Ureter (tissue), 1 donor: ENCODE results near the gene DDX24. TPM values are rescaled to one million over a fixed set of nuclear protein-coding genes. Genes with fewer than 3 reads are reported as not detected.

Source experiments
- DNase-seq: peaks from one replicate; pipeline ENCODE4 v3.0.0-alpha.2; 2020; ENCODE audit warnings: low spot score
- total RNA-seq: library from RNA; stranded (reverse); gene quantifications from one replicate; pipeline ENCODE4 v1.2.4, GENCODE V29; 2023
- donor health status: DM: yes; HTN: yes; CAD: no.

The DDX24 gene
- total RNA-seq, 1 donor from 2014 or later, result 191 TPM

DNA sequence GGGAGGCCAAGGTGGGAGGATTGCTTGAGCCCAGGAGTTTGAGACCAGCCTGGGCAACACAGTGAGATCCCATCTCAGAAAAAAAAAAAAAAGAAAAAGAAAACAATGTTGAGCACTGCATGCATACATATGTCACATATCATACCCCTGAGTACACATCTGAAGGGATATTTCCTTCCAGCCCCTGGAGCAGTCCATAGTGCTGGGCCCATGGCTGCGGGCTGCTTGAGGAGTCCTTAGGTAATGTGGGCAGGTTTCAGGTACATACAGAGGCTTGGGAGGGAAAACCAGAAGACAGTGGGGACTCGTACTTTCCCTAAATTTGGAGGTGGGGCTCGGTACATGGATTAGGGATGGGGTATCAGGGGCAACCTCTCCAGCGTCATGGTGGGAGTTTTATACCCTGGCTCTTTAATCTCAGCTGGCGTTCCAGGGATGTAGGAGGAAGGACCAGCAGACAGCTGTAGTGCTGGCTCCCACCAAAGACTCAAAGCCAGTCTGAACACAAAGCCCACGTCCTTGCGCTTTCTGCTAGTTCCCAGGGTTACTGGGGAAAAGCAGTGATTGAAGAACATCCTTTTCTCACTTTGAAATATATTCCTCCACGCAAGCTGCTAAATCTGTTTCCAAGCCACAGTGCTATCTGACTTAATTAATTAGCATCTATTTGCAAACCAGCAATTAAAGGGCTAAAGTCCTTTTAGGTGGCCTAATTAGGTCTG is 49.7 kb downstream of the DDX24 start:
- no peak for DNase-seq

DNA sequence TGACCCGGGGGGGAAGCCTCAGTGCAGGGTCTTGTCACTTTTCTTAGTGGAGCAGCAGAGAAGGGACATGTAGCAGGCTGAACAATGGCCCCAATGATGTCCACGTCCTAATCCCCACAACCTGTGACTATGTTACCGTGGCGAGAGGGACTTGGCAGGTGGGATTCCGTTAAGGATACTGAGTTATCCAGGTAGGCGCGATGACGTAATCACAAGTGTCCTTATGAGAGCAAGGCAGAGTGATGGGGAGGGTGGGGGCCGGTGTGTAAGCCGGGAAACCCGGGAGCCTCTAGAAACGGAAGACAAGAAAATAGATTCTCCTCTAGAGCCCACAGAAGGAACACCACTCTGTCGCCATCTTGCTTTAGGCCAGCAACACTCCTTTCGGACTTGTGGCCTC is 50.4 kb downstream of the DDX24 start:
- DNase-seq, result no peak

DNA sequence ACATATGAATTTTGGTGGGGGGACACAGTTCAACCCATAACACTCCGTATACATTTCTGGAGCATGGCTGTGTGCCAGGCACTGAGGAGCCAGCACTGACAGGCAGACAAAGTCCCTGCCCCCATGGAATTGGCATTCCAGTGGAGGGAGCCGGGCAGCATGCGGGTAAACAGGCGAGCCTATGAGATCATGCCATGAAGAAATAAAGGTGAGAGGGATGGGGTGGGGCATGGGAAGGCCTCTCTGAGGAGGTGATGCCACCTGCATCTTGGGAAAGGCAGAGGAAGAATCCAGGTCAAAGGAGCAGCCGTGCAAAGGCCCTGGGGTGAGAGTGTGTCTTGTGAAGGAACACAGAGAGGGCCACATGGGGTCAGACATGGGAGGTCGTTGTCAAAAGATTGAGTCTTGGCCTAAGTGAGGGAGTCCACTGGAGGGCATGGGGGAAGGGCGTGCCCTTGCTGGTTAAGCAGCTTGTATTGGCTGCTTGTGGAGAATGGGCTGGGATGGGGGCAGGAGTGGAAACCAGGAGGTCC is 51.3 kb downstream of the DDX24 start:
- DNase-seq, result no peak

DNA sequence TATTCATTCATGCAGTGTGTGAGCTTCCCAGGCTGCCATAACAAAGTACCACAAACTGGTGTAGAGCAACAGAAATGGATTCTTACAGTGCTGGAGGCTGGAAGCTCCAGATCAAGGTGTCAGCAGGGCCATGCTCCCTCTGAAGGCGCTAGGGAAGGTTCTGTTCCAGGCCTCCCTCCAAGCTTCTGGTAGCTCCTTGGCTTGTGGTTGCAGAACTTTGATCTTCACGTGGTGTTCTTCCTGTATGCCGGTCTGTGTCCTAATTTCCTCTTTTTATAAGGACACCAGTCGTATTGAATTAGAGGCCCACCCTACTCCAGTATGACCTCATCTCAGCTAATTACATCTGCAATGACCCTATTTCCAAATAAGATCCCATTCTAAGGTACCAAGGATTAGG is 51.7 kb downstream of the DDX24 start:
- DNase-seq, result no peak

DNA sequence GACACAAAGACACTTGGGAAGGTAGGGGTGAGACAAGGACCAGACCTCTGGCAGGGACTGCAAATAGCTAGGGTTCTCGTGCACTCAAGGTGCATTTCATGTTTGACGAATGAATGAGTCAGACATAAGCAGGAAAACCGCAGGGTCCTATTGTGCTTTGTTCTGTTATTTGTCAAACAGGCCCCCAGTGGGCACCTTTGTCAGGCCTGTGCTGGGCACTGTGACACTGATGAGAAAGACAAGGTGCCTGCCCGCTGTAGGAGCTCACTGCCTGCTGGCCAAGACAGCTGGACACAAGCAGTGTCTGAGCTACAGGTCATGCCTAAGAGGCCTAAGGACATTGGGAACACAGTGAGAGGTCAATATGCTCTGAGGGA is 52.6 kb downstream of the DDX24 start:
- no peak for DNase-seq

DNA sequence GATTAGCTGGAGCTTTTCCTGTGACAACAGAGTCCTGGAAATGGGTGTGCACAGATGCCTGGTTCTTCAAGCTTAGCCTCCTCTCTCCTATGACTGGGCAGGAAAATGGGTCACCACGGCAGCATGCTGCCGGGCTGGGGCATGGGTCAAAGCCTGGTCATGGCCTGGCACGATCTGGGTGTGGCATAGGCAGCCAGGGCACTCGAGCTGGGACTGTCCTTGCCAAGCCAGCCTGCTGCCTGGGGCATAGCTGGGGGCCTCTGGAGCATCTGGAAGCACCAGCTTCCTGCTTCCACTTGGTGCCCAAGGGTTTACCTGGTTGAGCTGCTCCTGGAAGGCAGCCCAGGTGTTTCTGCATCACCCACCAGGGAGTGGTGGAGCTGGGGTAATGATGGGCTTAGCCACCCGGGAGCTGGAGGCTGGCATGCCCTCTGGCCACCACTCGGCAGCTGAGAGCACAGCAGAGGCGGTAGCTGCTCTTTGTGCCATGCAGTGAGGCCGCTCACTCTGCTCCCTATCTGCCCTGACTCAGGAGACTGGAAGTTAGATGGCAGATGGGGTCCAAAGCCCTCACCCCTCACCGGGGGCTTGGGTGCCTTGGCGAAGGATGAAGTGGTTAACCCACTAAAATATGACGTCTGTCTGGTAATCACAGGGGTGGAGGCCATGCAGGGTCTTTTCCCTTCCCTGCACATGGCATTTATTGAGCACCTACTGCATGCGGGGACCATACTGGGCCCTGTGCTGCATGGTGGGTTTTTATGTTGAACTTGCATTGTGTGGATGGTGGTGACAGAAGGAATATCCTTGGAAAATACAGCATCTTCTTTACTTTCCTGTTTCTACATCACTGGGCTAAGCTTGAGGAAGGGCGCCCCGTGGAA is 53.2 kb downstream of the DDX24 start:
- no peak for DNase-seq

DNA sequence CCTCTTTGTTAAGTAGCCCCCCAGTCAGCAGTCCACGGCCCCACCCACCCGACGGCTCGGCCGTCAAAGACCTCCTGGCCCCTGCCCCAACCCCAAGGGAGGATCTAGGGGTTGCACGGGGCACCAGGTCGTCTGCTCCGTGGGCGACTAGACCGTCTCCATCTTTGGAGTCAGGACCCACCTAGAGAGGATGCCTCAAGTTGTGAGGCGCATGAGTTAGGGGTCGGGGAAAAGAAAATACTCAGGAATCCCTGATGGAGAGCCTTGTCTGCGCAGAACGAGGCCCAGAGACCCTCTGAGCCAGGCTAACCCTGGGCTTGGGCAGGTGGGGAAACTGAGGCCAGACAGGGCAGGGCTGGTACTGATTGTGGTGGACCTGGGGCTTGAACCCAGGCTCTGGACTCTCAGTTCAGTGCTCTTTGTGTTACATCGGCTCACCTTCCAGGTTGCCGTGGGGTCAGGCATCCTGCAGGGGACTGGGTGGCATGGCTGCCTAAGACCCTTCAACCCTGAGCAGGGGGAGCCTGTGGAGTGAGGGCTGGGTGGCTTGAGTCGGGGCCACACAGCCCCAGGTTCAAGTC is 54.0 kb downstream of the DDX24 start:
- DNase-seq, result no peak

DNA sequence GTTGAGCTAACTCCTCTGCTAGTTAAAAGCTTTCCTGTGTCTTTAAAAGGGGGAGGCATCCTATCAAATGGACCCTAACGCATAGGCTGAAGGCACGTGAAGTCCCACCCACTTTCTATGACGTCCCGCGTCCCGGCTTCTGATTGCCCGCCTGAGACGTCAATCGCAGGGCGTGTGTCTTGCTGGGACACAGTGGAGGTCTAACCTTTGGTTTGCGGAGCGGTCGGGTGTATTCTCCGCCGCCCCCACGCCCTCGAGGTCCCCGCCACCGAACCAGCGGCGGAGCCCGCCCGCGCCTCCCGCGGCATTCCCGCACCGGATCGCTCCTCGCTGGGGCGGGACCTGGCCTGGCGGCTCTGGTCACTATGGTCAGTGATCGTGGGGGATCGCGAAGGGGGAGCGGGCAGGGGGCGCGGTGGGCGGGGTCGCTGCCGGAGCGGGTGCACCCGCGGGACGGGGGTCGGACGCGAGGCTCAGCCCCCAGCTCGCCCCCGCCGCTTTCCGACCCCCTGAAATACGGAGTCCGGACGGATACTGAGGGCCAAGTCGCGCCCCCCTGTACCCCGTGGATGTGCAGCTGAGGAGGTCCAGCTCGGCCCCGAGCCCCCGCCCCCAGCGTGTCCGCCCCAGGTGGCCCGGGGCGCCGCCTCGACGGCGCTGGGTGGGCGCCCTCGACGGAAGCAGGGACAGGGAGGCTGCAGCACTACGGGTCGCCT is 54.7 kb downstream of the DDX24 start, which contains the start of gene OTUB2:
Gene OTUB2 (plus strand): TSS at position 168 of the 716 bp plus-strand sequence. CDS start 198 bp downstream, at position 366.
- DNase-seq, result peak; percentile 99

DNA sequence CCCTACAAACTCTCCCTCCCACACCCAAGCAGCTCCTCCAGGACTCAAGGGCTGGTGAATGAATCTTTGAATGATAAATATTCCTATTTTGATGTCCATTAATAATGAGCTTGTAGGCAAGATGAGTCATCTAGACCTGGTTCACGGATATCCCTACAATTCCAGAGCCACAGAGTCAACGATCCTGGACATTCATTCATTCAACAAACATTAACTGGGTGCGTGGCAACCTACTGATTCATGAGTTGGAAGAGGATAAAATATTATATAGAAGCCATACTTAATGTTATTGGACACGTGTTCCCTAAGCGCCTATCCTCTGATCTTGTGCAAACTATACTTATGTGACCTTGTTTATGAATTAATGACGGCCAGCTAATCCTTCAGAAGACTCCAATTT is 55.3 kb downstream of the DDX24 start:
- no peak for DNase-seq

DNA sequence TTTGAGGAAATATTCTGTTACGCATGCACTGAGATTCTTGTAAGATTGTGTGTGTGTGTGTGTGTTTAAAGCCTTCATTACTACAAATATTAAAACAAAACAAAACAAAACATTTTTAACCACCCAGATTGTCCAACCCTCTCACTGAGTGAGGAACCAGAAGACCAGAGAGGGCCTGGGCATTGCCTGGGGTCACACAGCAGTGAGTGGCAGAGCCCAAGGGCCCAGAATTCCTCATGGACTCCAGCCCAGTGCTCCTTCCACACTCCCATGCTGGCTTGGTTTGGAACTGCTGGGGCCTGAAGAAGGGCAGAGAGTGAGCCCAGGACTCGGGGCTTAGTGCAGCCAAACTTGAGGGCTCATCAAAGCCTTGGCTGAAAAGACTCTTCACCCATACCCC is 56.5 kb downstream of the DDX24 start:
- DNase-seq, result no peak

DNA sequence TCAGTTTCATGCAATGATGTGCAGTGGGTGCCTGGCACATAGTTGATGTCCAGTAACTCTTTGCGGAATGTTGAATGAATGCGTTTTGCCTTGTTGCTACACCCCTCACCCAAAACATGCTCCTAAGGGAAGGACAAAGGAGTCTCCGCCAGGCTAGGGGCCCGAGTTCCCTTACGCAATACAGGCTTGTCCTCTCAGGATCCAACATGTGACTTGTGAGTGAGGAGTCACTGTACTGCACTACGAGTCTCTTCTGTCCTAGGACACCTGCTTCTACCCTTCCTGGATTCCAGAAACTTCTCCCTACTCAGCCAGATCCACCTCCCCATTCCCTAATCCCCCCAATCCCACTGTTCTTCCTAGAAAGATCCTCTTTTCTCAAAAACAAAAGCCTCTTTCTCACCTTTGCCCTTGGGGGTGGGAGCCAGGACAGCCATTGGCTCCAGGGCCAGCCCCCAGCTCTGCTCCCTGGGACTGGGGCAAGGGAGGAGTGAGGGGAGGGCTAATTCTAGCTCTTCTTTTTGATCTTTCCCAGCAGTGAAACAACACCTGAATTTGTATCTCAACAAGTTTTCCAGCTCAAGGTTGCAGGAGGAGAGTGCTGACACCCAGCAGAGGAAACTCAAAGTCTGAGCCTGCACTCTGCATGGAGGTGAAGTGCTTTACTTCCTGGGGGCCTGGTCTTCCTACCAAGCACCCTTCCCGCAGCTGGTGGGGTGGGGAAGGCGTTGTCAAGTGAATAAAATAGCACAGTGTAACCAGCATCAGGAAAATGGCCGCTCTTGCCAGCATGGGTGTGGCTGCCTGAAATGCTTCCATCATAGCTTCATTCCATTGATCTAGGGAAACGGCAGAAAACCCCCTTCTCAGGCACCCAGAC is 58.2 kb downstream of the DDX24 start:
- DNase-seq, result no peak

DNA sequence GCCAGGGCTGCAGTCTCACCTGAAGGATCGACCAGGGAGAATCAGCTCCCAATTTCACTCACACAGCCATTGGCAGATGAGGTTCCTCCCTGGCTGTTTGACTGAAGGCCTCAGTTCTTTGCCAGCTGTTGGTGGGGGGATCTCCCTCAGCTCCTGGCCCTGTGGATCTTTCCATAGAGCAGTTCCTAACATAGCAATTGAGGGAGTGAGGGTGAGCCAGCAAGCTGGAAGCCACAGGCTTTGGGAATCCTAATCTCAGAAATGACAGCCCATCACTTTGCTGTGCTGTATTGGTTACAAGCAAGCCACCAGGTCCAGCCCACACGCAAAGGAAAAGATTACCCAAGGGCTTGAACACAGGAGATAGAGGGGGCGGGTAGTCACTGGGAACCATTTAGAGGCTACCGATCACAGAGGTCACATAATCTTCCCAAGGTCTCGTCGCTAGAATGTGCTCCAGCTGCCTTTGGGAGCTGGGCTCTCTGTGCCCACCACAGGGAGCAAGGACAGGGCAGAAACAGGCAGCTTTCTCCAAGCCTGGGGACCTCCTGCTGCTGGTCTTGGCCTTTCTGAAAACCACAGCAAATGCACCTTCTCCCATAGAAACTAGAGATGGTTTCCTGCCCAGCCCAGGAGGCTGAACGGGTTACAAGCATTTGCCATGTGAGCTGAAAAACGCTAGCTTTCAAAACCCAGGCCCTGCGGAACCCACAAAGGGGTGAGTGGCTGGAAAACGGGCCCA is 59.4 kb downstream of the DDX24 start:
- no peak for DNase-seq

DNA sequence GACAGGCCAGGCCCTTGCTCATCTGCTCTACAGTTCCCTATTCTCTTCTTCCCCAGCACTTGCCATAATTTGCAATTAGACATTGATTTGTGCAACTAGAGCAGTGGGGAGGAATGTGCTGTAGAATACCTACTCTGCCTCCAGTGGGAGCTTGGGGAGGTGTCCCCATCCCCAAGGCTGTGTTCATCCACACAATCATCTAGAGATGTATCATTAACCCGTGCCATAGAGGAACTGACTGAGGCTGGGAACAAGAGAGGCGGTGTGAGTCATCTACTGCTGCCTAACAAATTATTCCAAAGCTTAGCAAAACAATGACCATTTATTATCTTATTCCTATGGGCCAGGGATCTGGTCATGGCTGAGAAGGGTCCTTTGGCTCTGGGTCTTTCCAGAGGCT is 60.0 kb downstream of the DDX24 start:
- no peak for DNase-seq

DNA sequence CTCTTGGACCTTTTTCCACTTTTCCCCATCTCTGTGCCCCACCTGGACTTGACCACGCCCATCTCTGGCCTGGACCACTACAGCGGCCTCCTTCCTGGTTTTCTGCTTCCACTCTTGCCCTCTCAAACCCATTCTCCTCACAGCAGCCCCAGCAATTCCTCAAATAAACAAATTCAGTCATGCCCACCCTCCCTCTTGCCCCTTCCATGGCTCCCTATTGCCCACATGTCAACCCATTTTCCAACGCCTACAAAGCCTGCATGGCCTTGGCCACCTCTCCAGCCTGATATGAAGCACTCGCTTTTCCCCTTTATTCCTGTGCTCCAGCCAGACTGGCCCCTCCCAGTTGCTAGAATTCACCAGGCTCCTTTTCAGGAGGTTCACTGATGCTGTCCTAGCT is 60.7 kb downstream of the DDX24 start:
- DNase-seq, result no peak

DNA sequence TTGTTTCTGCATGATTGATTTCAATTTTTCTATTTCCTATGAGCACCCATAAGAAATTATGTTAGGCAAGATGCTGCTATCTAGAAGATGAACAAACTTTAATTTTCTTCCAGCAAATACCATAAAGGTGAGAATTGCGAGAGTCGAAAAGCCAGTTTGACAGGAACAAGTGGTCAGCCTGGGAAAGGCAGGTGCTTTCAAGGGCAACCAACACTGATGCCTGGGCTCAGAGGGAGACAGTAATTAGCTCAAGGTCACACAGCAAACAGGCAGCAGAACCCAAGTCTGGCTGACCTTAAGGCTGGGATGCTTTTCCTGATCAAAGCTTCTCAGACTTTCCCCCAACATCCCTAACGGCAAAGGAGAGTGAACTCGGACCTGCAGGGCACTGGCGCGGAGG is 61.7 kb downstream of the DDX24 start:
- DNase-seq, result no peak

DNA sequence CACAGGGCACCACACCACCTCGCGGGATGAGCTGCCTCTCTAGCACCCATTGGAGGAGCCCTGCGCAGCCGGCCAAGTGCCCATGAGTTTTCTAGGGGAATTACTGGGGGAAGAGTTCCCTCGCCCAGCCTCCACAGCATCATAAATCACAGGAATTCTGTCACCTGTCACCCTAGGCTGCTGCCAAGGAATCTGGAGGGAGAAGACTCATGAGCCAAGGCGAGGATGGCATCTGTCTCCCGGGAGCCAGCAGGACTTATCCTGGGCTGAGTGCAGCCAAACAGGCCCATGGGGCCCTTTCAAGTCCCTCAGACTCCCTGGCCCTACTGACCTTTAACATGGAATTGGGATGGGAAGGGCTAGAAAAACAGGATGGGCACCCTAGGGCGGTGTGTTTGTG is 62.7 kb downstream of the DDX24 start:
- DNase-seq, result no peak

DNA sequence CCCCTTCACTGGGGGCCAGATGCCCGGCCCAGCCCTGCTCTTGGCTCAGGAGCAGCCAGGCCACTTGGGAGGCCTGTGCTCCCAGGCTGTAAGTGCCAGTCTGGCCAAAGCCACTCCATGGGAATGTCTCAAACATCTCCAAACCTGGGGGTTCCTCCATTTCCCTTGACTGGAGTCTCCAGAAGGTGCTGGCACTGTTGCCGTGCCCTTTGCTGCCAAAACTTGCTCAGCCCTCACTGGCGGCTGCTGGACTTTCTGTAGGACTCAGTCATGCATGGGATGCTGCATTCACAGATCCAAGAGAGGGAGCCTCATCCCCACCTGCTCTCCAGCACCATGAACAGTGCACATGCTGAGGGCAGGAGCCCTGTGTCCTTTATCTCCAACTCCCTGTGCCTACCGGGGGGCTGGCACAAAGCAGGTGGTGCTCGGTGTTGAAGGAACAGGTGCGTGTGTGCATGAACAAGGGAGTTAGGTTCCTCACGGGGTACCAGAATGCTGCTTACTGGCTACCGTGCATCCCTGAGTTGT is 64.5 kb downstream of the DDX24 start:
- no peak for DNase-seq

DNA sequence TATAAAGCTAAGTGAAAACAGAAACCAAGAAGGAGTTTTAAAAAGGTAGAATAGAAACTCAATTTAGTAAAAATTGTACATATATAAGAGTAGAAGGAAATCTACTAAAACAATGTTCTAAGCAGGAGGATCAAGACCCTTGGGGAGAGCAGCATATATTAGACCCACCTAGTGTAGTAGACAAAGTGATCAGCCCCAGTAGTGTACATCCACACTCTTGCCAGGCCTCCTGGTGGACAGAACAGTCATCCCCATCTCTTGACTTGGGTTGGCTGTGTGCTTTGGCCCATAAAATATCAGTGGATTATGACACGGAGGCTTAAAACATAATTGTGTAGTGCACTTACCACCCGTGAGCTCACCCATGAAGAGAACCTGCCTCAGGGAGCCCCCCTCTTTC is 65.8 kb downstream of the DDX24 start:
- DNase-seq, result no peak

DNA sequence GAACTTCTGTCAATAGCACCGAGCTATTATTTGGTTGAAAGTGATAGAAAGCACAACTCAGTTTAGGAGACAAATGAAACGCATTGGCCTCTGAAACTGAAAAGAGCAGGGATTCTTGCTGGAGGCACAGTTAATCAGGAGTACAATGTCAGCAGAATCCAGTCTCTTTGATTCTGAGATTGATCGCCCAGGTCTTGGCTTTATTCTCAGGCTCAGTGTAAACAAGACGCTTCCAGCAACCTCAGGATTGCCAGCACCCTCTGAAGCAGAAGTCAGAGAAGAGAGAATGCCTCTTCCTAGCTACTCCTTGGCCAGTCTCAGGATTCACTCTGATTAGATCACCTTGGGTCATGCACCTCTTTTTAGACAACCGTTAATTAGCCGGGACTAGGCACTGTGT is 66.6 kb downstream of the DDX24 start:
- no peak for DNase-seq

DNA sequence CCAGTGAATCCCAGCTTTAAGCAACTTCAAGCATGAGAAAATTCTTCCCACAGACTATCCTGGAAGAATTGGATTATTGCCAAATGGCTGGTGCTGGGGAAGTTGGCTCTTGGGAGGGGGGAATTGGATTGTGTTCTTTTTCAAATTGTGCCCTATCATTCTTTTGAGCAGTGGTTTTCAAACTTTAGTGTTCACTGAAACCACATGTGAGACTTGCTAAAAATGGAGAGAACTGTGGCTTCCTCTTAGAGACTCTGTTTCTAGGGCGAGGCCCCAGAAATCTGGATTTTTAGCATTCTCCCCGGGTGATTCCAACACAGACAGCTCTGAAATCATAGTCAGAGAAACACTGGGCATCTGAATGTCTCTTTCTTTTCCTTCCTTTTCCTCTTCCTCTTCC is 69.2 kb downstream of the DDX24 start:
- no peak for DNase-seq
